GM12878 (cell line): ENCODE results near the gene INTS2. TPM values are rescaled to one million over a fixed set of nuclear protein-coding genes. Genes with fewer than 3 reads are reported as not detected.

Source experiments
- ATAC-seq: fragments of 200-7000 bp; cut with Tn5 transposase; 3 replicates; pipeline ENCODE4 v1.9.1; 2020; ENCODE audit warnings: mild to moderate bottlenecking, moderate library complexity
- BruUV-seq: library from RNA; stranded (reverse); fragments of 400-500 nt; replicated peaks from 2 replicates; lab custom pipeline; 2021; lab: Mats Ljungman, UMichigan
- CTCF ChIA-PET: fragments of 300-600 bp; sonication (Branson Sonifier 250); formaldehyde crosslinking; extraction: SDS; loops from one replicate; lab custom pipeline; 2021; ENCODE audit warnings: inconsistent platforms; lab: Yijun Ruan, JAX
- POLR2A ChIA-PET: fragments of 350-600 bp; formaldehyde crosslinking; extraction: SDS; loops from one replicate; lab custom pipeline; 2021; ENCODE audit warnings: inconsistent platforms; lab: Charles Lee
- RAD21 ChIA-PET: fragments of 300-600 bp; sonication (Branson Sonifier 250); formaldehyde crosslinking; loops from one replicate; lab custom pipeline; 2023; ENCODE audit warnings: antibody characterized with exemption; ENCODE audit not compliant: unreplicated experiment; lab: Charles Lee
- SMC1A ChIA-PET: fragments of 300-600 bp; sonication (Branson Sonifier 250); formaldehyde crosslinking; loops from one replicate; lab custom pipeline; 2023; ENCODE audit not compliant: unreplicated experiment, uncharacterized antibody; lab: Charles Lee
- DNase-seq: peaks from one replicate; pipeline ENCODE4 v3.0.0-alpha.2; 2011; ENCODE audit warnings: low read depth, low spot score
- FAIRE-seq: peaks from 3 replicates; lab custom pipeline; 2011; peaks lifted over from hg19 to GRCh38; lab: Jason Lieb, UNC
- H2AFZ ChIP-seq: 2 replicates; pipeline ENCODE4 v1.6.0; 2011; ENCODE audit warnings: low read depth, low read length, control low read depth; ENCODE audit not compliant: control insufficient read depth
- H3K27ac ChIP-seq: 2 replicates; pipeline ENCODE4 v1.5.1; 2011; ENCODE audit warnings: control low read depth; ENCODE audit not compliant: control insufficient read depth, insufficient read depth
- H3K27me3 ChIP-seq, 2 experiments: replicated peaks in 1 of 2; 2 replicates each; pipeline versions ENCODE4 v1.6.0 to v1.6.1; 2011; ENCODE audit warnings: low read length in 1 of 2; ENCODE audit not compliant: control insufficient read depth in 2 of 2, insufficient read depth in 2 of 2
- H3K36me3 ChIP-seq, 2 experiments: 2 replicates each; pipeline ENCODE4 v1.5.1; 2011; ENCODE audit warnings: low read length in 1 of 2; ENCODE audit not compliant: control insufficient read depth in 2 of 2, insufficient read depth in 2 of 2
- H3K4me1 ChIP-seq: 2 replicates; pipeline ENCODE4 v1.6.1; 2011; ENCODE audit warnings: mild to moderate bottlenecking, low read length, moderate library complexity, mixed read lengths; ENCODE audit not compliant: control insufficient read depth, insufficient read depth
- H3K4me2 ChIP-seq: 2 replicates; pipeline ENCODE4 v1.6.0; 2011; ENCODE audit warnings: control low read depth; ENCODE audit not compliant: control insufficient read depth, insufficient read depth
- H3K4me3 ChIP-seq: fragments of 200-600 bp; sonication (generic); 2 replicates; pipeline ENCODE4 v1.5.1; 2016
- H3K79me2 ChIP-seq: 2 replicates; pipeline ENCODE4 v1.6.0; 2011; ENCODE audit warnings: low read length; ENCODE audit not compliant: control insufficient read depth, insufficient read depth
- H3K9ac ChIP-seq: 2 replicates; pipeline ENCODE4 v1.8.0; 2011; ENCODE audit warnings: low read length, control low read depth, mixed read lengths; ENCODE audit not compliant: control insufficient read depth, insufficient read depth
- H3K9me3 ChIP-seq: replicated peaks from 3 replicates; pipeline ENCODE4 v1.5.1; 2011; ENCODE audit warnings: mild to moderate bottlenecking, low read length; ENCODE audit not compliant: control insufficient read depth, insufficient read depth
- H4K20me1 ChIP-seq: 2 replicates; pipeline ENCODE4 v1.6.0; 2011; ENCODE audit not compliant: control insufficient read depth, insufficient read depth
- MEF2B ChIP-seq: fragments of 450-650 bp; IDR thresholded peaks from 2 replicates; pipeline ENCODE4 v1.6.1; 2018; ENCODE audit warnings: mild to moderate bottlenecking, moderate library complexity; ENCODE audit not compliant: partially characterized antibody, poor library complexity, severe bottlenecking
- NFXL1 ChIP-seq: fragments of 450-650 bp; IDR thresholded peaks from 2 replicates; pipeline ENCODE4 v1.6.1; 2017; ENCODE audit warnings: antibody characterized with exemption, mild to moderate bottlenecking, borderline replicate concordance
- RELA ChIP-seq: fragments of 450-650 bp; IDR thresholded peaks from 2 replicates; pipeline ENCODE4 v1.8.0; 2014; ENCODE audit warnings: borderline replicate concordance; ENCODE audit not compliant: partially characterized antibody
- SKIL ChIP-seq: fragments of 450-650 bp; IDR thresholded peaks from 2 replicates; pipeline ENCODE4 v1.6.1; 2017; ENCODE audit warnings: mild to moderate bottlenecking, low read depth, inconsistent platforms; ENCODE audit not compliant: poor library complexity, severe bottlenecking
- WGBS: methylation state at CpG from one replicate; pipeline ENCODE4 v1.1.6; 2016; ENCODE audit warnings: low lambda C conversion rate; ENCODE audit not compliant: insufficient replicate concordance, insufficient coverage; ENCODE audit errors: missing lambda C conversion rate; 5-methylcytosine and 5-hydroxymethylcytosine counted together
- in situ Hi-C: fragments of 300-500 bp; cut with MboI; formaldehyde crosslinking; loops from 9 replicates; pipeline ENCODE4 v1.14.3; 2018; ENCODE audit warnings: mixed read lengths
- intact Hi-C: fragments of 100-400 bp; cut with micrococcal nuclease; formaldehyde crosslinking; loops from one replicate; pipeline ENCODE4 v1.14.2; 2022; ENCODE audit not compliant: unreplicated experiment
- polyA plus RNA-seq, 11 experiments: library from polyadenylated mRNA; depleted of rRNA in 4 of 11; unstranded in 6 of 11; stranded (reverse) in 5 of 11; fragments of >200 nt; fragmentation: Nextera tagmentation in 4 of 11; fragmentation: Illumina TruSeq in 1 of 11; extraction: Ambion mirVana in 4 of 11; extraction: Trizol in 1 of 11; gene quantifications; 1 replicate in 1 of 11; 2 replicates in 10 of 11; pipeline versions ENCODE4 v1.2.1 to v1.2.3, GENCODE V29; 2011 to 2016; ENCODE audit warnings: inconsistent platforms in 2 of 11, missing spikeins in 2 of 11, low read depth in 1 of 11
- total RNA-seq, 4 experiments: library from RNA; depleted of rRNA in 3 of 4; stranded (reverse); fragments of >200 nt in 3 of 4; fragmentation: Illumina TruSeq in 1 of 4; extraction: Trizol in 1 of 4; gene quantifications; 2 replicates each; pipeline versions ENCODE4 v1.2.1 to v1.2.3, GENCODE V29; 2013 to 2021

Gene INTS2
- total and polyA plus RNA-seq, 10 of the 15 experiments (the other 5 are each of a cell fraction or from before 2014, with no cell fraction given) = 2.8 to 22.2 (median 11.6) TPM

- FAIRE-seq (peak; percentile 7), DNase-seq (no peak), ATAC-seq (no peak)
- ChIA-PET SMC1A (interaction anchor here (0.8 to 1.6 kb wide), 3 partner anchors 14 to 42 kb away, joined by 3 to 4 read pairs (median 3); no protein-coding TSS in a partner anchor), CTCF (interaction anchor here (1.1 to 1.2 kb wide), 2 partner anchors 185 to 282 kb away, joined by 3 read pairs; no protein-coding TSS in a partner anchor), RAD21 (interaction anchor here (1.2 kb wide), 1 partner anchor 9 kb away, joined by 5 read pairs; no protein-coding TSS in a partner anchor), POLR2A (no interaction called here)
- BruUV-seq = no TSS peak
- Histone ChIP-seq H3K36me3 (peaks cover 0 to 4% of the 10 kb centered on the region in 2 experiments; a peak in 1 of 4 replicates), H2AFZ (no peak overlapping the region), H3K9me3 (peaks cover 4% of the 10 kb centered on the region; the same call in 2 of the 3 replicates), H3K4me3 (no peak overlapping the region), H3K27ac (no peak overlapping the region), H3K27me3 (no peaks in the 10 kb centered on the region), H3K4me1 (no peaks in the 10 kb centered on the region; the same call in 1 of the 2 replicates), H3K4me2 (no peak overlapping the region), H4K20me1 (no peaks in the 10 kb centered on the region), H3K79me2 (no peaks in the 10 kb centered on the region), H3K9ac (no peak overlapping the region)
- intact Hi-C loops (no loop called here), in situ Hi-C loops (no loop called here)
- peak; percentile 51; the same call in 1 of the 2 replicates for TF ChIP-seq NFXL1
- no peak for TF ChIP-seq RELA
- no peak for TF ChIP-seq MEF2B
- no peak for TF ChIP-seq SKIL
- WGBS = 96% methylated on average over 8 of the region's 8 CpGs
Observed at GRCh38 chr17:61827649-61828395, 100.0 kb downstream of the INTS2 start.
